ENCODE data around the gene TTBK1. TPM values are rescaled to one million over a fixed set of nuclear protein-coding genes. Genes with fewer than 3 reads are reported as not detected.

The TTBK1 gene
- total and polyA plus RNA-seq, 2 of the 4 experiments (the other 2 are of a cell fraction): 0.02 TPM; not detected in 1

- H3K27ac ChIP-seq (ENCODE audit: insufficient read depth, low read length): no peak overlapping the region
- H2AK5ac ChIP-seq (ENCODE audit: low read depth, low read length): no peak overlapping the region
- H3K18ac ChIP-seq (ENCODE audit: low read depth, low read length): no peak overlapping the region
- H2AFZ ChIP-seq (replicated peaks; ENCODE audit: low read length, poor library complexity): no peak overlapping the region
- H3K4ac ChIP-seq (ENCODE audit: low read depth, low read length): no peak overlapping the region
- no peak overlapping the region for H3K9ac ChIP-seq (ENCODE audit: low read depth, low read length)
- in situ Hi-C loops (cut with MboI; ENCODE audit: low sequenced_read_pairs) (no loop called here), dilution Hi-C loops (cut with HindIII; ENCODE audit: low sequenced_read_pairs, unreplicated experiment) (no loop called here), intact Hi-C loops (cut with micrococcal nuclease) (no loop called here)
- no peaks in the 10 kb centered on the region for H3K4me1 ChIP-seq (ENCODE audit: control insufficient read depth, insufficient read depth, low read length)
- no peak overlapping the region for H2BK120ac ChIP-seq (ENCODE audit: low read depth, low read length)
- ATAC-seq (ENCODE audit: low read depth) (no peak), DNase-seq (no peak)
- H3K9me1 ChIP-seq (ENCODE audit: insufficient read depth, low read length): no peaks in the 10 kb centered on the region
- H3K14ac ChIP-seq (replicated peaks; ENCODE audit: low read depth, low read length): no peak overlapping the region
- H3K79me1 ChIP-seq (ENCODE audit: low read depth in 1 of 2, low read length in 2 of 2): no peaks in the 10 kb centered on the region
- no peak overlapping the region for H2BK20ac ChIP-seq (ENCODE audit: low read depth, low read length)
- peaks cover 57% of the 10 kb centered on the region for H3K27me3 ChIP-seq (ENCODE audit: control insufficient read depth, insufficient read depth, low read length)
- no peaks in the 10 kb centered on the region for H3K9me3 ChIP-seq (ENCODE audit: control insufficient read depth, insufficient read depth, low read length)
- H3K4me3 ChIP-seq (ENCODE audit: insufficient read depth, low read depth, low read length): no peak overlapping the region
- no TSS peak for BruUV-seq (replicated peaks)
- no peaks in the 10 kb centered on the region for H4K20me1 ChIP-seq (ENCODE audit: insufficient read depth, low read length)
- no peak overlapping the region for H3K56ac ChIP-seq (ENCODE audit: extremely low read depth, insufficient read depth, low read length)
- H3K23ac ChIP-seq (ENCODE audit: low read depth, low read length): no peak overlapping the region
- no peak overlapping the region for H4K5ac ChIP-seq (ENCODE audit: low read depth, low read length)
- H3K4me2 ChIP-seq (ENCODE audit: low read depth, low read length): no peak overlapping the region
- no peaks in the 10 kb centered on the region for H3K36me3 ChIP-seq (ENCODE audit: control insufficient read depth, insufficient read depth, low read length)
- H2BK5ac ChIP-seq (ENCODE audit: low read depth, low read length, poor library complexity, severe bottlenecking): no peak overlapping the region
- ChIA-PET CTCF (no interaction called here), POLR2A (ENCODE audit: unreplicated experiment) (no interaction called here)
- H4K91ac ChIP-seq (ENCODE audit: insufficient read depth, low read depth, low read length): no peak overlapping the region
- 77% methylated on average over 10 of the region's 18 CpGs; no CpG with 5 or more reads in 1 of the 2 experiments for WGBS, 2 experiments (ENCODE audit: extremely low coverage in 2 of 2, insufficient read length in 1 of 2)
- H2AK9ac ChIP-seq (replicated peaks; ENCODE audit: low read depth, low read length, poor library complexity): no peak overlapping the region
- no peak overlapping the region for H4K8ac ChIP-seq (ENCODE audit: low read depth in 2 of 2, low read length in 2 of 2)
- H2BK15ac ChIP-seq (ENCODE audit: low read depth, low read length): no peak overlapping the region
- TF ChIP-seq SMC3 (IDR thresholded peaks at IDR 0.05; ENCODE audit: low read depth, low read length) (no peak), RCOR1 (IDR thresholded peaks at IDR 0.05; ENCODE audit: insufficient replicate concordance, low read length) (no peak), ELK1 (IDR thresholded peaks at IDR 0.05; ENCODE audit: borderline replicate concordance, low read depth, low read length) (no peak), NFE2L2 (IDR thresholded peaks at IDR 0.05; ENCODE audit: low read depth, low read length) (no peak), FOS (IDR thresholded peaks at IDR 0.05; ENCODE audit: low read depth, low read length) (no peak), BHLHE40 (IDR thresholded peaks at IDR 0.05; ENCODE audit: low read depth, low read length) (no peak), RFX5 (IDR thresholded peaks at IDR 0.05; ENCODE audit: low read depth, low read length) (no peak), MAZ (IDR thresholded peaks at IDR 0.05; ENCODE audit: borderline replicate concordance, low read depth, low read length) (no peak), MAFK (IDR thresholded peaks at IDR 0.05; ENCODE audit: low read depth, low read length) (no peak), USF2 (IDR thresholded peaks at IDR 0.05; ENCODE audit: low read depth, low read length) (no peak), CHD1 (IDR thresholded peaks at IDR 0.05; ENCODE audit: low read depth, low read length) (no peak), CEBPB (IDR thresholded peaks at IDR 0.05; ENCODE audit: low read depth, low read length) (no peak), CTCF (conservative IDR thresholded peaks at IDR 0.05; ENCODE audit: low read depth, low read length) (no peak), POLR2A (IDR thresholded peaks at IDR 0.05; ENCODE audit: low read depth, low read length) (no peak), MXI1 (IDR thresholded peaks at IDR 0.05; ENCODE audit: borderline replicate concordance, low read depth, low read length) (no peak)
Observed at GRCh38 chr6:43299338-43300293, 56.3 kb downstream of the TTBK1 start.
